Left ventricle myocardium inferior (tissue), 1 donor: ENCODE measurements around the gene NAA25. TPM values are rescaled to one million over a fixed set of nuclear protein-coding genes. Genes with fewer than 3 reads are reported as not detected.

ENCODE experiments used
- DNase-seq: peaks from one replicate; pipeline ENCODE4 v3.0.0-alpha.2; 2020
- H3K27ac ChIP-seq: fragments of 200-600 bp; replicated peaks from 2 replicates; pipeline ENCODE4 v1.8.0; 2021
- H3K27me3 ChIP-seq: fragments of 200-600 bp; 2 replicates; pipeline ENCODE4 v1.8.0; 2021; ENCODE audit warnings: low read depth
- H3K36me3 ChIP-seq: fragments of 200-600 bp; 2 replicates; pipeline ENCODE4 v1.8.0; 2021
- H3K4me1 ChIP-seq: fragments of 200-600 bp; 2 replicates; pipeline ENCODE4 v1.8.0; 2021
- H3K4me3 ChIP-seq: fragments of 200-600 bp; 2 replicates; pipeline ENCODE4 v1.8.0; 2021; ENCODE audit warnings: mild to moderate bottlenecking, moderate library complexity
- H3K9me3 ChIP-seq: fragments of 200-600 bp; replicated peaks from 2 replicates; pipeline ENCODE4 v1.8.0; 2021
- intact Hi-C: fragments of 100-400 bp; cut with micrococcal nuclease; formaldehyde crosslinking; loops from one replicate; pipeline ENCODE4 v1.11.0; 2022
- total RNA-seq: library from RNA; stranded (reverse); fragmentation: NEBNext Ultra II Directional; extraction: Animal tissue kit (Norgen Biotek cat#: 25700); gene quantifications from one replicate; pipeline ENCODE4 v1.2.1, GENCODE V29; 2021
- TF ChIP-seq, protein P1 (sequence below): fragments of 200-600 bp; IDR thresholded peaks from 2 replicates; pipeline ENCODE4 v1.8.0; 2021; ENCODE audit warnings: antibody characterized with exemption, mild to moderate bottlenecking, borderline replicate concordance
- donor health status: DM: no; HTN: yes; CAD: no; lungs with severe emphysema.

NAA25 gene
- total RNA-seq, 1 donor from 2014 or later: 13.7 TPM

DNA sequence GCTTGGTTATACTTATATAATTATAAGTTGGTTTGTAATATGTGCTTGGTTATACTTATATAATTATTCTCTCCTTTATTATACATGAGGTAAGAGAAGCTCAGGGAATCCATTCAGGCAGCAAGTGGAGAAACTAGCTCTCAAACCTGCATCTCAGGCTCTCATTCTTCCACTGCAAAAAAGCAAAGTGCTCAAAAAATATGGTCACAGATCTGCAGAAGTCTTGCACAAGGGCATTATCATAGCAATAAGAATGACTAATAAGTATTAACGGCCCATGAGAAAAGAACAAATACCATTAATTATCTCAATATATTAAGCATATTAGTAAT, 16.3 kb upstream of the NAA25 start:
- no peaks in the 10 kb centered on the region for H3K9me3 ChIP-seq
- H3K27ac ChIP-seq: peak overlapping the region; percentile 85
- H3K4me1 ChIP-seq: peaks cover 84% of the 10 kb centered on the region
- H3K36me3 ChIP-seq: no peaks in the 10 kb centered on the region
- DNase-seq: no peak
- intact Hi-C loops: no loop called here
- no peaks in the 10 kb centered on the region for H3K27me3 ChIP-seq
- H3K4me3 ChIP-seq: peak overlapping the region; percentile 76
- TF ChIP-seq, protein P1, sequence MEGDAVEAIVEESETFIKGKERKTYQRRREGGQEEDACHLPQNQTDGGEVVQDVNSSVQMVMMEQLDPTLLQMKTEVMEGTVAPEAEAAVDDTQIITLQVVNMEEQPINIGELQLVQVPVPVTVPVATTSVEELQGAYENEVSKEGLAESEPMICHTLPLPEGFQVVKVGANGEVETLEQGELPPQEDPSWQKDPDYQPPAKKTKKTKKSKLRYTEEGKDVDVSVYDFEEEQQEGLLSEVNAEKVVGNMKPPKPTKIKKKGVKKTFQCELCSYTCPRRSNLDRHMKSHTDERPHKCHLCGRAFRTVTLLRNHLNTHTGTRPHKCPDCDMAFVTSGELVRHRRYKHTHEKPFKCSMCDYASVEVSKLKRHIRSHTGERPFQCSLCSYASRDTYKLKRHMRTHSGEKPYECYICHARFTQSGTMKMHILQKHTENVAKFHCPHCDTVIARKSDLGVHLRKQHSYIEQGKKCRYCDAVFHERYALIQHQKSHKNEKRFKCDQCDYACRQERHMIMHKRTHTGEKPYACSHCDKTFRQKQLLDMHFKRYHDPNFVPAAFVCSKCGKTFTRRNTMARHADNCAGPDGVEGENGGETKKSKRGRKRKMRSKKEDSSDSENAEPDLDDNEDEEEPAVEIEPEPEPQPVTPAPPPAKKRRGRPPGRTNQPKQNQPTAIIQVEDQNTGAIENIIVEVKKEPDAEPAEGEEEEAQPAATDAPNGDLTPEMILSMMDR: no peak

DNA sequence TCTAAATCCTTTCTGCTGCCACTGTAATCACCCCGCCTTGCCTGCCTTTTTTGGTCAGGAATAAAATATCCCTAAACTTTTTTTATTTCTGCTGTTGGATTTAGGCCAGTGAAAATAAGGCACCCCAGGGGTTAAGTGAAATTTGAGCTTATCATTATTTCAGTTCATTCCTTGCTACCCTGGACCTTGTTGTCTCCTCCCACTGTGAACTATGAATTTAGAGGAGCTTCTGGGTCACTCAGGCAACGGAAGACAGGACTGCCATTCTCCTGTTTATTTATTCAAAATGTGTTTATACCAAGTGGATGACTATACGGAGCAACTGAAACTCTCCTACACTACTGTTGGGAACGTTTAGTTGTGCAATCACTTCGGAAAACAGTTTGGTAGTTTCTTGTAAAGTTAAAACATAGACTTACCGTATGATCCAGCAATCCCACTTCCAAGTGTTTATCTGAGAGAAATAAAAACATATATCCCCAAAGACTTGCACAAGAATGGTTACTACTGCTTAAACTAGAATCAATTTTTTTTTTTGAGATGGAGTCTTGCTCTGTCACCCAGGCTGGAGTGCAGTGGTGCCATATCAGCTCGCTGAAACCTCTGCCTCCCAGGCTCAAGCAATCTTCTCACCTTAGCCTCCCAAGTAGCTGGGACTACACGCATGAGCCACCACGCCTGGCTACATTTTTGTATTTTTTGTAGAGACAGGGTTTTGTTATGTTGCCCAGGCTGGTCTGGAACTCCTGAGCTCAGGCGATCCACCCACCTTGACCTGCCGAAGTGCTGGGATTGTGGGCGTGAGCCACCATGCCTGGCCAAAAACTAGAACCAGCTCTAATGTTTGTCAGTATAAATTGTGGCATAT, 14.5 kb upstream of the NAA25 start:
- intact Hi-C loops: no loop called here
- Histone ChIP-seq H3K27ac (peak overlapping the region; percentile 85), H3K36me3 (no peaks in the 10 kb centered on the region), H3K4me1 (peaks cover 66% of the 10 kb centered on the region), H3K4me3 (peak overlapping the region; percentile 3), H3K9me3 (no peaks in the 10 kb centered on the region), H3K27me3 (no peaks in the 10 kb centered on the region)
- no peak for DNase-seq
- TF ChIP-seq, protein P1: no peak

DNA sequence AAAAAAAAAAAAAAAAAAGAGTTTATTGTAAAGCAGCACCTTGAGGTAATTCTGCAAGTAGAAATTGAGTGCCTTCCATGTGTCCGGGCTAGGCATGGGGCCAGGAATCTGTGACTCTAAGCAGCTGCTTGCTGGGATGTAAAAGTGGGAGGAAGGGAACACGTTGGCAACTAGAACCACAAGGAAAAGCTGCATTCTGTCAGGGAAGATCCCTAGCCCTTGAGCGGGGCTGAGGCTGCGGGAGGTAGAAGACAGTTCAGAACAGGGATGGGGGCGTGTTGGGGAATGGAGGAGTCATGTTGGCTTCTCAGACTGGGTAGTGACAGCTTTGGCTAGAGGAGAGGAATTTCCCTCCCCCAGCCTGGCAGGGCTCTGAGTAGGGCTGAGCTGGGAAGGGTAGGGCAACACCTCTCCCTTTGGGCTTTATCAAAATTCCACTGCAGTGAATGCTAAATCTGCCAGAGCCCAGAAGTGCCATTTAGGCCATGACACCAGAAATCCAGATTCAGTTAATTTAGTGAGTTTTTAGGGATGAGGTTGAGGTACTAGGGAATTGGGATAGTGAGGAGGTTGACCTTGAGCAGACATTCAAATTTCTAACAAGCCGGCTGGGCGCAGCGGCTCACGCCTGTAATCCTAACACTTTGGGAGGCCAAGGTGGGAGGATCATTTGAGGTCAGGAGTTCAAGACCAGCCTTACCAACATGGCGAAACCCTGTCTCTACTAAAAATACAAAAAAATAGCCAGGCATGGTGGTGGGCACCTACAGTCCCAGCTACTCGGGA, 13.4 kb upstream of the NAA25 start:
- intact Hi-C loops: no loop called here
- peak; percentile 74 for DNase-seq
- Histone ChIP-seq H3K27ac (peak overlapping the region; percentile 85), H3K27me3 (no peaks in the 10 kb centered on the region), H3K4me1 (peaks cover 61% of the 10 kb centered on the region), H3K4me3 (peak overlapping the region; percentile 44), H3K9me3 (no peaks in the 10 kb centered on the region), H3K36me3 (no peaks in the 10 kb centered on the region)
- TF ChIP-seq, protein P1: no peak

DNA sequence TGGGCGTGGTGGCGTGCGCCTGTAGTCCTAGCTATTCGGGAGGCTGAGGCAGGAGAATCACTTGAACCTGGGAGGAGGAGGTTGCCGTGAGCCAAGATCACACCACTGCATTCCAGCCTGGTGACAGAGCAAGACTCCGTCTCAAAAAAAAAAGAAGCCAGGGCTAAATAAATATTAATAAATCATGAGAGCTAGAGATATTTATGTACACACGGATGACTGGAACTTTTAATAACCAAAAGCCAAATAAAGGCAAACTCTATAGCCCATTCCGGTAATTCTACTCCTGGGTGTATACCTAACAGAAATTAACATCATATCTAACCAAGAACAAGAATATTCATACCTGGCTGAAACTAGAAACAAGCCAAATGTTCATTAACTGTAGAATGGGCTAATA, 9.1 kb upstream of the NAA25 start:
- Histone ChIP-seq H3K27me3 (no peaks in the 10 kb centered on the region), H3K4me1 (peaks cover 34% of the 10 kb centered on the region), H3K27ac (peak overlapping the region; percentile 86), H3K9me3 (no peaks in the 10 kb centered on the region), H3K4me3 (no peak overlapping the region), H3K36me3 (no peaks in the 10 kb centered on the region)
- DNase-seq: no peak
- intact Hi-C loops: no loop called here
- TF ChIP-seq, protein P1: no peak

DNA sequence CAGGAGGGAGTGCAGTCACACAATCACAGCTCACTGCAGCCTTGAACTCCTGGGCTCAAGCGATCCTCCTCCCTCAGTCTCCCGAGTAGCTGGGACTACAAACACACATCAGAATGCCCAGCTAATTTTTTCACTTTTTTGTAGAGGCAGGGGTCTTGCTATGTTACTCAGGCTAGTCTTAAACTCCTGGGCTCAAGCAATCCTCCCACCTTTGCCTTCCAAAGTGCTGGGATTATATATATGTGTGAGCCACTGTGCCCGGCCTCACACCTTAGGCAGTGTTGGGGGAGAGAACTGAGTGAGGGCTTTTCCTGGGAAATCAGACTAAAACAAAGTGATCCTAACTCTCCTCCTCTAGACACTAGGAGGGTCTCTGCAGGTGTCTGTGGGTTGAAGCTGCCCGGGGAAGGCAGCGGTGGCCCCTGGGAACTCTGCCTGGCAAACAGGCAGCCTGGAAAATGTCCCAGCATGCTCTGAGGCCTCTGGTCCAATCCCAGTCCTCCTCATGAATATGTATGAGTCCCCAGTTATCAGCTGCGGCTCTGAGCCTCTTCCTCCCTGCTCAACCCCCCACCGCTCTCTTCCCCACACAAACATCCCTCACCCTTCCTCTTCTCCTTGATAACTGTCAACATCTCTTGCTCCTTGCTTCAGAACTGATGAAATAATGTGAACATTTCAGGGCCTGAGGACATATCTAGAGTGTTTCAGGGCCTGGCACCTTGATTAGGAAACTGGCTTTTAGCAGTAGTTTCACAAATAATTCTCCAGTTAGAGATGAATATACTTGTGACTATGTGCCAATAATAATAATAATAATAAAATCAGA, 7.9 kb upstream of the NAA25 start:
- H3K27ac ChIP-seq: peak overlapping the region; percentile 86
- H3K4me1 ChIP-seq: peaks cover 21% of the 10 kb centered on the region
- no peaks in the 10 kb centered on the region for H3K9me3 ChIP-seq
- H3K4me3 ChIP-seq: peak overlapping the region; percentile 26
- peak; percentile 72 for DNase-seq
- intact Hi-C loops: no loop called here
- H3K36me3 ChIP-seq: no peaks in the 10 kb centered on the region
- no peaks in the 10 kb centered on the region for H3K27me3 ChIP-seq
- TF ChIP-seq, protein P1: no peak
